HEK293T (cell line): ENCODE data around the gene KRT32.

ENCODE experiments used
- CTCF ChIA-PET: fragments of 350-600 bp; formaldehyde crosslinking; extraction: SDS; loops from one replicate; lab custom pipeline; 2021; ENCODE audit warnings: antibody characterized with exemption, inconsistent platforms; lab: Yijun Ruan, JAX
- POLR2A ChIA-PET: fragments of 350-600 bp; formaldehyde crosslinking; extraction: SDS; loops from one replicate; lab custom pipeline; 2020; ENCODE audit warnings: antibody characterized with exemption, inconsistent platforms; lab: Yijun Ruan, JAX
- DNase-seq: peaks from one replicate; pipeline ENCODE4 v3.0.0; 2012; ENCODE audit warnings: mixed read lengths; ENCODE audit errors: extremely low spot score
- ARNT ChIP-seq: fragments of 450-650 bp; IDR thresholded peaks from 2 replicates; pipeline ENCODE4 v1.6.1; 2017; ENCODE audit warnings: mild to moderate bottlenecking
- BHLHE40 ChIP-seq: fragments of 450-650 bp; IDR thresholded peaks from 2 replicates; pipeline ENCODE4 v1.6.1; 2016; ENCODE audit warnings: mild to moderate bottlenecking, moderate library complexity, borderline replicate concordance
- CTBP1 ChIP-seq: fragments of 450-650 bp; IDR thresholded peaks from 2 replicates; pipeline ENCODE4 v1.6.1; 2016; ENCODE audit warnings: borderline replicate concordance
- ELF4 ChIP-seq: fragments of 450-650 bp; IDR thresholded peaks from 2 replicates; pipeline ENCODE4 v1.6.1; 2017; ENCODE audit warnings: antibody characterized with exemption
- FOXA1 ChIP-seq: fragments of 450-650 bp; IDR thresholded peaks from 2 replicates; pipeline ENCODE4 v1.6.1; 2016; ENCODE audit warnings: mild to moderate bottlenecking
- FOXK2 ChIP-seq: fragments of 450-650 bp; IDR thresholded peaks from 2 replicates; pipeline ENCODE4 v1.6.1; 2016; ENCODE audit warnings: mild to moderate bottlenecking
- FOXM1 ChIP-seq: fragments of 450-650 bp; IDR thresholded peaks from 2 replicates; pipeline ENCODE4 v1.6.1; 2017; ENCODE audit warnings: mild to moderate bottlenecking, borderline replicate concordance
- HDGF ChIP-seq: fragments of 450-650 bp; IDR thresholded peaks from 2 replicates; pipeline ENCODE4 v1.6.1; 2017; ENCODE audit warnings: antibody characterized with exemption, borderline replicate concordance
- L3MBTL2 ChIP-seq: fragments of 450-650 bp; conservative IDR thresholded peaks from 2 replicates; pipeline ENCODE4 v1.6.1; 2016; ENCODE audit warnings: mild to moderate bottlenecking
- LEF1 ChIP-seq: fragments of 450-650 bp; IDR thresholded peaks from 2 replicates; pipeline ENCODE4 v1.6.1; 2017; ENCODE audit warnings: mild to moderate bottlenecking, borderline replicate concordance
- NFRKB ChIP-seq: fragments of 450-650 bp; IDR thresholded peaks from 2 replicates; pipeline ENCODE4 v1.6.1; 2016; ENCODE audit warnings: mild to moderate bottlenecking, moderate library complexity
- PKNOX1 ChIP-seq: fragments of 450-650 bp; IDR thresholded peaks from 2 replicates; pipeline ENCODE4 v1.6.1; 2016
- SP1 ChIP-seq: fragments of 450-650 bp; IDR thresholded peaks from 2 replicates; pipeline ENCODE4 v1.6.1; 2017
- SUZ12 ChIP-seq: fragments of 450-650 bp; IDR thresholded peaks from 2 replicates; pipeline ENCODE4 v1.6.1; 2016; ENCODE audit warnings: mild to moderate bottlenecking
- TARDBP ChIP-seq: fragments of 450-650 bp; IDR thresholded peaks from 2 replicates; pipeline ENCODE4 v1.6.1; 2016
- ZNF384 ChIP-seq: fragments of 450-650 bp; IDR thresholded peaks from 2 replicates; pipeline ENCODE4 v1.6.1; 2016

KRT32 gene

GRCh38 chr17:41481036-41481435, 13.8 kb upstream of the KRT32 start, which contains the start of gene KRT35:
KRT35 (minus strand) TSS chr17:41481151; CDS start chr17:41481097, 54 bp downstream.
- ChIA-PET CTCF (no interaction called here), POLR2A (no interaction called here)
- no peak for DNase-seq
- TF ChIP-seq FOXM1 (no peak), PKNOX1 (no peak)

GRCh38 chr17:41480581-41480980, 13.4 kb upstream of the KRT32 start:
- ChIA-PET CTCF (no interaction called here), POLR2A (no interaction called here)
- TF ChIP-seq BHLHE40 (no peak), CTBP1 (no peak), FOXA1 (no peak), ELF4 (no peak), ZNF384 (no peak), PKNOX1 (no peak), SUZ12 (no peak), HDGF (no peak), FOXM1 (no peak), L3MBTL2 (no peak), NFRKB (no peak), FOXK2 (no peak), SP1 (no peak), LEF1 (no peak), TARDBP (no peak), ARNT (no peak)
- DNase-seq, result no peak

GRCh38 chr17:41480136-41480535, 12.9 kb upstream of the KRT32 start:
- no peak for TF ChIP-seq FOXK2
- no peak for TF ChIP-seq ZNF384
- no peak for TF ChIP-seq LEF1
- no peak for TF ChIP-seq FOXM1
- TF ChIP-seq SUZ12, result no peak
- TF ChIP-seq BHLHE40, result no peak
- no peak for TF ChIP-seq NFRKB
- TF ChIP-seq ELF4, result no peak
- TF ChIP-seq PKNOX1, result no peak
- TF ChIP-seq CTBP1, result no peak
- TF ChIP-seq L3MBTL2, result no peak
- no peak for TF ChIP-seq FOXA1
- no peak for TF ChIP-seq HDGF
- no peak for TF ChIP-seq TARDBP
- TF ChIP-seq ARNT, result no peak
- no peak for TF ChIP-seq SP1
- ChIA-PET CTCF (interaction anchor here (0.8 kb wide), 1 partner anchor 69 kb away, joined by 3 read pairs; no protein-coding TSS in a partner anchor), POLR2A (no interaction called here)
- no peak for DNase-seq

- no peak for DNase-seq
- CTCF ChIA-PET, result interaction anchor here (0.6 to 1.5 kb wide), 3 partner anchors 12 to 185 kb away, joined by 3 read pairs; no protein-coding TSS in a partner anchor
- POLR2A ChIA-PET, result interaction anchor here (1.1 kb wide), 1 partner anchor 211 kb away, joined by 3 read pairs; no protein-coding TSS in a partner anchor
- TF ChIP-seq ZNF384 (no peak), FOXM1 (no peak), ELF4 (no peak), ARNT (no peak), SUZ12 (no peak), L3MBTL2 (no peak), LEF1 (no peak), SP1 (no peak), FOXK2 (no peak), PKNOX1 (no peak)
These were observed 11.1 kb upstream of the KRT32 start for GRCh38 chr17:41478237-41478636.

GRCh38 chr17:41476866-41477815, 10.0 kb upstream of the KRT32 start:
- TF ChIP-seq L3MBTL2, result no peak
- TF ChIP-seq CTBP1, result no peak
- no peak for TF ChIP-seq ARNT
- TF ChIP-seq FOXK2, result no peak
- TF ChIP-seq ELF4, result no peak
- TF ChIP-seq TARDBP, result no peak
- TF ChIP-seq LEF1, result no peak
- TF ChIP-seq SUZ12, result no peak
- TF ChIP-seq NFRKB, result no peak
- no peak for TF ChIP-seq FOXA1
- no peak for TF ChIP-seq BHLHE40
- TF ChIP-seq SP1, result no peak
- ChIA-PET CTCF (no interaction called here), POLR2A (interaction anchor here (1.1 kb wide), 1 partner anchor 212 kb away, joined by 3 read pairs; no protein-coding TSS in a partner anchor)
- DNase-seq, result no peak
